Measurements from ENCODE around the gene CPNE7. TPM values are rescaled to one million over a fixed set of nuclear protein-coding genes. Genes with fewer than 3 reads are reported as not detected.

The CPNE7 gene
- total and polyA plus RNA-seq, 2 of the 13 experiments (the other 11 are each of a cell fraction or from before 2014, with no cell fraction given), result 0.59 TPM; not detected in 1

- TF ChIP-seq ZNF503 (CRISPR knock-in tag; IDR thresholded peaks at IDR 0.05) (no peak), SNAPC4 (CRISPR knock-in tag; IDR thresholded peaks at IDR 0.05) (no peak; the same call in 1 of the 2 replicates), SMAD1 (CRISPR knock-in tag; IDR thresholded peaks at IDR 0.05; ENCODE audit: borderline replicate concordance, low read depth) (0 out of 2 replicates have a peak, but pooled peaks have one; percentile 58), HOXA9 (CRISPR knock-in tag; IDR thresholded peaks at IDR 0.05; ENCODE audit: borderline replicate concordance) (no peak), TFDP1 (CRISPR knock-in tag; IDR thresholded peaks at IDR 0.05; ENCODE audit: borderline replicate concordance) (peak; percentile 53; the same call in 1 of the 2 replicates), MIER3 (CRISPR knock-in tag; IDR thresholded peaks at IDR 0.05; ENCODE audit: borderline replicate concordance) (0 out of 2 replicates have a peak, but pooled peaks have one; percentile 52), RORA (CRISPR knock-in tag; IDR thresholded peaks at IDR 0.05) (no peak), ZNF556 (CRISPR knock-in tag; IDR thresholded peaks at IDR 0.05; ENCODE audit: borderline replicate concordance) (peak; percentile 77; the same call in 1 of the 2 replicates), HINFP (CRISPR knock-in tag; IDR thresholded peaks at IDR 0.05; ENCODE audit: low read depth) (peak; percentile 69; the same call in 1 of the 2 replicates), NR3C1 (CRISPR knock-in tag; IDR thresholded peaks at IDR 0.05) (no peak)
Measured at GRCh38 chr16:89572485-89573205, 2.9 kb upstream of the CPNE7 start (continued).

All from HepG2 (cell line).